AG09309 (cell line): Measurements from ENCODE around the gene KIF21B.

Source experiments
- DNase-seq: peaks from one replicate; pipeline ENCODE4 v3.0.0-alpha.2; 2010; ENCODE audit warnings: low read depth
- H3K4me3 ChIP-seq: 2 replicates; pipeline ENCODE4 v1.5.1; 2011; ENCODE audit warnings: mild to moderate bottlenecking, low read depth, low read length, moderate library complexity; ENCODE audit not compliant: control insufficient read depth
- TF ChIP-seq, protein P1 (sequence below): IDR thresholded peaks from 2 replicates; pipeline ENCODE4 v1.5.1; 2011; ENCODE audit warnings: mild to moderate bottlenecking, low read depth, low read length, inconsistent platforms; ENCODE audit not compliant: insufficient read depth, control insufficient read depth; ENCODE audit errors: missing control alignments

Gene KIF21B

DNA sequence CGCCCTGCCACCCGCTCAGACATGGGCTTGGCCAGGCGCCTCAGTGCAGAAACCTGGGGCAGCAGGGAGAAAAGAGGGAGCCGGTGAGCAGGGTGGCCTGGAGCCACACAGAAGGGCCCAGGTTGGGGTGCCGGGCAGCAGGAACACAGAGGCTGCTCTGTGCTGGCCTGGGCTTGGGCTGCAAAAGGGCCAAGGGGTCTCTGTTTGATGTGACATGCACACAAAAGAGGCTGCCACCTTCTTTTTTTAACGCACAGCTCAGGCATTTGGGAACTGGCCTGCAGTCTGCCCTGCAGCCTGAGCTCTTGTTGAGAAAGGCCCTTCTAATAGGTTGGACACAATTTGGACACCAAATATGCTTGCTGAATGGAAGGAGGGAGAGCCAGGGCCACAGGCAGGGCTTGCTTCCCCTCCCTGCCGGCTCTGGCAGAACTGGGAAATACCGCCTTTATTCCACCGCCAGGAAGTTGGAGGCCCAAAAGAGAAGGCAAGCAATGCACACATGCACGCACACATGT, 32.4 kb downstream of the KIF21B start:
- TF ChIP-seq, protein P1, sequence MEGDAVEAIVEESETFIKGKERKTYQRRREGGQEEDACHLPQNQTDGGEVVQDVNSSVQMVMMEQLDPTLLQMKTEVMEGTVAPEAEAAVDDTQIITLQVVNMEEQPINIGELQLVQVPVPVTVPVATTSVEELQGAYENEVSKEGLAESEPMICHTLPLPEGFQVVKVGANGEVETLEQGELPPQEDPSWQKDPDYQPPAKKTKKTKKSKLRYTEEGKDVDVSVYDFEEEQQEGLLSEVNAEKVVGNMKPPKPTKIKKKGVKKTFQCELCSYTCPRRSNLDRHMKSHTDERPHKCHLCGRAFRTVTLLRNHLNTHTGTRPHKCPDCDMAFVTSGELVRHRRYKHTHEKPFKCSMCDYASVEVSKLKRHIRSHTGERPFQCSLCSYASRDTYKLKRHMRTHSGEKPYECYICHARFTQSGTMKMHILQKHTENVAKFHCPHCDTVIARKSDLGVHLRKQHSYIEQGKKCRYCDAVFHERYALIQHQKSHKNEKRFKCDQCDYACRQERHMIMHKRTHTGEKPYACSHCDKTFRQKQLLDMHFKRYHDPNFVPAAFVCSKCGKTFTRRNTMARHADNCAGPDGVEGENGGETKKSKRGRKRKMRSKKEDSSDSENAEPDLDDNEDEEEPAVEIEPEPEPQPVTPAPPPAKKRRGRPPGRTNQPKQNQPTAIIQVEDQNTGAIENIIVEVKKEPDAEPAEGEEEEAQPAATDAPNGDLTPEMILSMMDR = no peak
- no peak for DNase-seq
- H3K4me3 ChIP-seq = no peak overlapping the region

DNA sequence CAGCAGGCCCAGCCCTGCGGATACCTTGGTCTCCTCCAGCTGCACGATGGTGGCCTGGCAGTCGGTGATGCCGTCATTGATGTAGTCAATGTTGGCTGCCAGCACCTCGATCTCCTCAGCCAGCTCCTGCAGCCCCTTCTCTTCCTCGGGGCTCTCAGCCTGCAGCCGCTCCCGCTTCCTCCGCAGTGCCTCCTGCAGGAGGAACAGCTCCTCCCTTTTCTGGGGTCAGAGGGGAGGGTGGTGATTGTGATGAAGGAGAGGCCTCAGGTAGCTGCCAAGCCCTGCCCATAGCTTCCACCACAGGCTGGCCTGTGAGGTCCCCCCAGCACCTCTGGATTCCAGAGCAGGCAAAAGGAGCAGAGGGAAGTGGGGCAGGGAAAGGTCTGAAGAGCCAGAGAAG, 33.4 kb downstream of the KIF21B start:
- TF ChIP-seq, protein P1 = no peak
- H3K4me3 ChIP-seq = no peak overlapping the region

DNA sequence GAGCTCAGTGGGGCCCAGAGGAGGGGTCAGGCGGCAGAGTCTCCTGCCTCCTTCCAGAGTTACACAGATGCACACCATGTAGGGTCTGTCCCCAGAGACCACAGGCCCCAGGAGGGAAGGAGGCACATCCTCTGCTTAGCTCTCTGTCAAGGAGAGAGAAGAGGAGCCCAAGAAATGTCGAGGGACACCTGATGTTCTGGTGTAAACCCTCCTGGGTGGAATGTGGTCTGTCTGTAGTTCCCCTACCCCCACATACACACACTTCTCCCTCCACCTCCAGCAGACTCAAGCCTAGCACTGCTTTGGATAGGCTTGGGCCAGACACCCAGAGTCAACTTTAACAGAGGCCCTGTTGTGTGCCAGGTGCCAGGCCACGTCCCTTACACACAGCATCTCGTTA, 34.2 kb downstream of the KIF21B start:
- TF ChIP-seq, protein P1 = no peak
- no peak for DNase-seq
- H3K4me3 ChIP-seq = no peak overlapping the region

More for the DNA sequence above, 33.4 kb downstream of the KIF21B start:
- DNase-seq = no peak

DNA sequence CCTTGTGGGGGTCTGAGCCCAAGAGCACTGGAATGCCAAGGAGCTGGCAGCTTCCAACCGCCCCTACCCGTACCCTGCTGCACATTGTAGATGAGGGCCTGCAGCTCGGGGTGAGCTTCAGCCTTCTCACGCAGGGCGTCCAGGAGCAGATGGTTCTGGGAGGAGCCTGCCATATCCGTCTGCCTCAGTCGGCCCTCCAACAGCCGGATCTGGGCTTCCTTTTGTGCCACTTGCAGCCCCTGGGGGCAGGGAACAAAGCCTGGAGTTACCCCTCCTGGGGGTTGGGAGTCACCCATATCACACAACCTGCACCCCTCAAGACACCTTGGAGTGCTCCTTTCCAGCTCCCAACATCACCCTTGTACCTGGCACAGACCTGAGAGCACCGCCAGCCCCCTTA, 34.8 kb downstream of the KIF21B start:
- TF ChIP-seq, protein P1 = no peak
- no peak overlapping the region for H3K4me3 ChIP-seq
- no peak for DNase-seq

DNA sequence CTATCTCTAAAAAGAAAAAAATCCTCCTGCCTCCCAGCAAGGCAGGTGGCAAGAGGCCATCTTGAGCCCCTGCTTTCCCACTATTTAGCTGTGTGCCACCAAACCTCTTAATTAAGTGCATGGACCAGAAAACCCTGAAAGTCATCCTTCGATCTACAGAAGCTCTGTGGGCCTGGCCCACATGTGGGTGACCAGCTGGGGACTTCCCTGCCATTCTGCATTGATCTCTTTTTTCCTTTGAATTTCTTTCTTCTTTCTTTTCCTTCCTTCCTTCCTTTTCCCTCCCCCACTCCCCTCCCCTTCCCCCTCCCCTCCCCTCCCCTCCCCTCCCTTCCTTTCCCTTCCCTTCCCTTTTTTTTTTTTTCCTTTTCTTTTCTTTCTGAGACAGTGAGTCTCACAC, 38.0 kb downstream of the KIF21B start:
- no peak overlapping the region for H3K4me3 ChIP-seq
- TF ChIP-seq, protein P1 = no peak
- no peak for DNase-seq

DNA sequence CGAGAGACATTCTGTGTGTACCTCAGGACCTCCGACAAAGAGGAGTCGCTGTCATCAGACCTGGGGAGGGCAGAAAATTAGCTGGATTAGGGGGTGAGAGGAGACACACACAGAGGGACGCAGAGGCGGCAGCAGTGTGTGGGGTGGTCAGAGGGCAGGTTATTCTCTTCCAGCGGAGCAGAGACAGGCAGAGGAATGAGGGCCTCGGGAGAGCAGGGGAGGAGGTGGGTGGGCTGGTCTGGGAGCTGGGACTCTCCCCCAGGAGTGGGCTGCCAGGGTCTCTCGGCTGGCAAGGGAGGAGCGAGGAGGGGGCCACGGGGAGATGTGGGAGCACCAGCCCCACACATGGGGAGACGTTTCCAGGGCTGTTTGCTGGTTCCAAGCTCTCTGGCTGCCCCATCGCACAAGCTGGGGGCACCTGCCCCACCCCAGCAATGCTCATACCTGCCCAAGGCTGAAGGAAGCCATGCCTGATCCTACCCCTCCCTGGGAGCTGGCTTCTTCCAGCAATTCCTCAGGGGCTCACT, 40.4 kb downstream of the KIF21B start:
- no peak overlapping the region for H3K4me3 ChIP-seq
- no peak for DNase-seq
- TF ChIP-seq, protein P1 = no peak
